Suprapubic skin (tissue), 3 donors: ENCODE data around the gene STARD9.

Experiments
- EP300 ChIP-seq: sonication (generic); formaldehyde crosslinking; IDR thresholded peaks from one replicate; pipeline ENCODE4 v1.6.1; 2017; ENCODE audit warnings: antibody characterized with exemption
- POLR2A ChIP-seq, 2 donors: fragments of 450-650 bp; IDR thresholded peaks; one replicate each; pipeline ENCODE4 v1.6.1; 2017; ENCODE audit warnings: antibody characterized with exemption in 2 of 2, mild to moderate bottlenecking in 2 of 2, moderate library complexity in 2 of 2
- TF ChIP-seq, protein P1 (sequence below), 2 donors: fragments of 200-600 bp in 1 of 2; fragments of 450-650 bp in 1 of 2; sonication (generic) in 1 of 2; IDR thresholded peaks; one replicate each; pipeline ENCODE4 v1.5.1; 2016 to 2019; ENCODE audit warnings: antibody characterized with exemption in 2 of 2, mild to moderate bottlenecking in 1 of 2, moderate library complexity in 1 of 2

DNA sequence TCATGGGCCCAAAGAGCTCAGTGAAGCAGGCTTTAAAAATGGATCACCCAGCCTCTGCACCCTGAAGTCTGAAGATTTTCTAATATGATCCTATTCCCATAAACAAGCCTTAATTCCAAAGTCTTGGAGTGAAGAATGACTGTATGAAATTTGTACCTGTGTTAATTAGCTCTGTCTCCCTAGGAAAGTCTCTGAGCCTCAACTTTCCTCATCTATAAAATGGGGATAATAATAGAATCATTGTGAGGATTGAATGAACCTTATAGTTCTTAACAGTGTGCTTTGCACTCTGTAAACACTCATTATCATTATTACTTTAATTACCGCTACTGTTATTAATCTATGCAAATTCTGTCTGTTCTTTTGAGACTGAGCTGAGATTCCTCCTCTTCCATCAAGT, 99.6 kb downstream of the STARD9 start:
- TF ChIP-seq, protein P1, sequence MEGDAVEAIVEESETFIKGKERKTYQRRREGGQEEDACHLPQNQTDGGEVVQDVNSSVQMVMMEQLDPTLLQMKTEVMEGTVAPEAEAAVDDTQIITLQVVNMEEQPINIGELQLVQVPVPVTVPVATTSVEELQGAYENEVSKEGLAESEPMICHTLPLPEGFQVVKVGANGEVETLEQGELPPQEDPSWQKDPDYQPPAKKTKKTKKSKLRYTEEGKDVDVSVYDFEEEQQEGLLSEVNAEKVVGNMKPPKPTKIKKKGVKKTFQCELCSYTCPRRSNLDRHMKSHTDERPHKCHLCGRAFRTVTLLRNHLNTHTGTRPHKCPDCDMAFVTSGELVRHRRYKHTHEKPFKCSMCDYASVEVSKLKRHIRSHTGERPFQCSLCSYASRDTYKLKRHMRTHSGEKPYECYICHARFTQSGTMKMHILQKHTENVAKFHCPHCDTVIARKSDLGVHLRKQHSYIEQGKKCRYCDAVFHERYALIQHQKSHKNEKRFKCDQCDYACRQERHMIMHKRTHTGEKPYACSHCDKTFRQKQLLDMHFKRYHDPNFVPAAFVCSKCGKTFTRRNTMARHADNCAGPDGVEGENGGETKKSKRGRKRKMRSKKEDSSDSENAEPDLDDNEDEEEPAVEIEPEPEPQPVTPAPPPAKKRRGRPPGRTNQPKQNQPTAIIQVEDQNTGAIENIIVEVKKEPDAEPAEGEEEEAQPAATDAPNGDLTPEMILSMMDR (IDR thresholded peaks at IDR 0.05) = no peak
- TF ChIP-seq EP300 = no peak
- no peak for TF ChIP-seq POLR2A (IDR thresholded peaks at IDR 0.05)
